Measurements from ENCODE around the gene ARHGEF26. TPM values are rescaled to one million over a fixed set of nuclear protein-coding genes. Genes with fewer than 3 reads are reported as not detected.

Gene ARHGEF26
- total RNA-seq, 1 experiment from 2014 or later, result 13.7 TPM

DNA sequence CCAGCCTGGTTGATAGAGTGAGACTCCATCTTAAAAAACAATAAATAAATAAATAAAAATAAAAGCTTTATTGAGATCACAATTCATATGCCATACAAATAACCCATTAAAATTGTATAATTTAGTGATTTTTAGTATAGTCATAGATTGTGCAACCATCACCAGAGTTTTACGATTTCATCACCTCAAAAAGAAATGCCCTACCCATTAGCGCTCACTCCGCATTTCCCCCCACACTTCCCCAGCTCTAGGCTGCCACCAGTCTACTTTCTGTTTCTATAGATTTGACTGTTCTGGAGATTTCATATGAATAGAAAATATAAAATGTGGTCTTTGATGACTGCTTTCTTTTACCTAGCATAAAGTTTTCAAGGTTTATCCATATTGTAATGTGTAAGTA is 57.0 kb downstream of the ARHGEF26 start:
- H3K4me2 ChIP-seq (ENCODE audit: insufficient read depth, insufficient read length, low read length), result no peak overlapping the region
- H3T11ph ChIP-seq (ENCODE audit: low read length), result no peak overlapping the region
- H3K27ac ChIP-seq (ENCODE audit: insufficient read length, low read depth, low read length), result no peak overlapping the region
- 0 out of 2 replicates have a peak, but pooled peaks cover 2% of the 10 kb centered on the region for H3K4me1 ChIP-seq (ENCODE audit: insufficient read depth, low read length)
- H3K18ac ChIP-seq (ENCODE audit: insufficient read length, low read depth, low read length), result no peak overlapping the region
- no peak overlapping the region for H3K9ac ChIP-seq (ENCODE audit: extremely low read depth, insufficient read length, low read length)
- H3K36me3 Mint-ChIP-seq (ENCODE audit: insufficient read depth in 1 of 3, low read depth in 3 of 3), result no peaks in the 10 kb centered on the region
- H4K5ac ChIP-seq (ENCODE audit: insufficient read length, low read depth, low read length), result no peak overlapping the region
- H2BK20ac ChIP-seq (ENCODE audit: low read depth, low read length, poor library complexity, severe bottlenecking), result no peak overlapping the region
- H2BK120ac ChIP-seq (ENCODE audit: low read depth, low read length, poor library complexity, severe bottlenecking), result no peak overlapping the region
- H2BK12ac ChIP-seq (ENCODE audit: insufficient read length, low read depth, low read length), result no peak overlapping the region
- no peaks in the 10 kb centered on the region for H3K9me3 ChIP-seq (ENCODE audit: control insufficient read depth, low read depth, low read length)
- no peaks in the 10 kb centered on the region for H4K20me1 ChIP-seq (ENCODE audit: control insufficient read depth, insufficient read depth, insufficient read length)
- H3K9me3 Mint-ChIP-seq, result no peaks in the 10 kb centered on the region
- no peaks in the 10 kb centered on the region for H3K23me2 ChIP-seq (ENCODE audit: insufficient read length, low read depth, low read length, poor library complexity, severe bottlenecking)
- WGBS (ENCODE audit: extremely low coverage, insufficient read length, low lambda C conversion rate), result no CpG with 5 or more reads among the region's 3 CpGs
- no peaks in the 10 kb centered on the region for H3K27me3 Mint-ChIP-seq (ENCODE audit: low read depth)
- no peak overlapping the region for H3K56ac ChIP-seq (ENCODE audit: insufficient read length, low read depth, low read length)
- TF ChIP-seq, protein P1, sequence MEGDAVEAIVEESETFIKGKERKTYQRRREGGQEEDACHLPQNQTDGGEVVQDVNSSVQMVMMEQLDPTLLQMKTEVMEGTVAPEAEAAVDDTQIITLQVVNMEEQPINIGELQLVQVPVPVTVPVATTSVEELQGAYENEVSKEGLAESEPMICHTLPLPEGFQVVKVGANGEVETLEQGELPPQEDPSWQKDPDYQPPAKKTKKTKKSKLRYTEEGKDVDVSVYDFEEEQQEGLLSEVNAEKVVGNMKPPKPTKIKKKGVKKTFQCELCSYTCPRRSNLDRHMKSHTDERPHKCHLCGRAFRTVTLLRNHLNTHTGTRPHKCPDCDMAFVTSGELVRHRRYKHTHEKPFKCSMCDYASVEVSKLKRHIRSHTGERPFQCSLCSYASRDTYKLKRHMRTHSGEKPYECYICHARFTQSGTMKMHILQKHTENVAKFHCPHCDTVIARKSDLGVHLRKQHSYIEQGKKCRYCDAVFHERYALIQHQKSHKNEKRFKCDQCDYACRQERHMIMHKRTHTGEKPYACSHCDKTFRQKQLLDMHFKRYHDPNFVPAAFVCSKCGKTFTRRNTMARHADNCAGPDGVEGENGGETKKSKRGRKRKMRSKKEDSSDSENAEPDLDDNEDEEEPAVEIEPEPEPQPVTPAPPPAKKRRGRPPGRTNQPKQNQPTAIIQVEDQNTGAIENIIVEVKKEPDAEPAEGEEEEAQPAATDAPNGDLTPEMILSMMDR (conservative IDR thresholded peaks at IDR 0.05), result no peak
- no peak overlapping the region for H4K8ac ChIP-seq (replicated peaks; ENCODE audit: insufficient read length, low read depth, low read length)
- peaks cover 30 to 40% of the 10 kb centered on the region in 2 experiments for H3K4me1 Mint-ChIP-seq
- no peak overlapping the region for H2BK15ac ChIP-seq (ENCODE audit: low read depth, low read length)
- no peak overlapping the region for H3K14ac ChIP-seq (ENCODE audit: insufficient read depth, low read length)
- H3K79me1 ChIP-seq (ENCODE audit: insufficient read depth, low read depth, low read length, poor library complexity, severe bottlenecking), result no peaks in the 10 kb centered on the region
- H3K27ac Mint-ChIP-seq, result no peak overlapping the region
- H2AFZ ChIP-seq (ENCODE audit: low read length), result no peak overlapping the region
- H3K4me3 Mint-ChIP-seq, result no peak overlapping the region
- no peak overlapping the region for H4K91ac ChIP-seq (ENCODE audit: insufficient read length, low read depth, low read length)
- no peak for DNase-seq
- no peak overlapping the region for H2AK5ac ChIP-seq (ENCODE audit: insufficient read length, low read length)
- no peak overlapping the region for H3K4ac ChIP-seq (ENCODE audit: low read depth, low read length)
- no peak overlapping the region for H3K23ac ChIP-seq (ENCODE audit: insufficient read length, low read depth, low read length)
- H2BK5ac ChIP-seq (ENCODE audit: insufficient read length, low read length), result no peak overlapping the region
- H3K27me3 ChIP-seq (ENCODE audit: insufficient read depth, low read length), result no peaks in the 10 kb centered on the region
- H3K79me2 ChIP-seq (ENCODE audit: insufficient read depth, low read length), result no peaks in the 10 kb centered on the region

Measured in H9 (cell line).